GF-D8 (cell line): ENCODE results near the gene AP5Z1.

Experiments used
- DNase-seq: peaks from one replicate; lab custom pipeline; 2025; lab: John Stamatoyannopoulos, UW

The AP5Z1 gene

DNA sequence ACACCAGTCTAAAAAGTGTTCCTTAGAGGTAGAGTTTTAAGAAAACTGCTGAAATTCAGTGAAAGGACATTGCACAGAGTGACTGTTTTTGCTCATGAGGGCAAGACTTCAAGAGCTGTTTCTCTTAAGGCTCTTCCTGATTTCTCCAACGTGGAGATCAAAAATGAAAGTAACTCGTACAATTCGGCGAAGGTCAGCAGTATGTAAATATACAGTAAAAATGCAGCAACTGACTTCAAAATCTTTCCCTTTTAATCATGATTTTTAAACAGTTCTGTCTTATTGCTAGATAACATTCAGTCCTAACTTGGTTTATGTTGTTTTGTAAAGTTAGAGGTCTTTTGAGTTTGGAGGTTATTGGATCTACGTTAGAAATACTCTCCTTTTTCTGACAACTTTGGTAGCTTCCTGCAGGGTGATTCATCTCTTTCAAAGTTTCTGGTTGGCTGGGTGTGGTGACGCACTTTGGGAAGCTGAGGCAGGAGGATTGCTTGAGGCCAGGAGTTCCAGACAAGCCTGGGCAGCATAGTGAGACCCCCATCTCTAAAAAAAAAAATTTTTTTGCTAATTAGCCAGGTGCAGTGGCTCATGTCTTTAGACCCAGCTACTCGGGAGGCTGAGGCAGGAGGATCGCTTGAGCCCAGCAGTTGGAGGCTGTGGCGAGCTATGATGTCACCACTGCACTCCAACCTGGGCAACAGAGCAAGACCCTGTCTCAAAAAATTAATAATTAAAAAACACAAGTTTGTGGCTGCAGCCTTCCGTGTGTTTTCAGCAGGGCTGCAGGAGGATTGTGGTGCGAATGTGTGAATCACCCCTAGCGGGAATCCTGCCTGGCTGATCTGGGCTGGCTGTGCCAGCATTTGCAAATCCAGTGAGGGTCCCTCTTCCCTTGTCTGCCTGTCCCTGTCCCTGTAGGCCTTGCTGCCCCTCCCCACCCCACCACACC lies 29.2 kb upstream of the AP5Z1 start:
- DNase-seq, result no peak

DNA sequence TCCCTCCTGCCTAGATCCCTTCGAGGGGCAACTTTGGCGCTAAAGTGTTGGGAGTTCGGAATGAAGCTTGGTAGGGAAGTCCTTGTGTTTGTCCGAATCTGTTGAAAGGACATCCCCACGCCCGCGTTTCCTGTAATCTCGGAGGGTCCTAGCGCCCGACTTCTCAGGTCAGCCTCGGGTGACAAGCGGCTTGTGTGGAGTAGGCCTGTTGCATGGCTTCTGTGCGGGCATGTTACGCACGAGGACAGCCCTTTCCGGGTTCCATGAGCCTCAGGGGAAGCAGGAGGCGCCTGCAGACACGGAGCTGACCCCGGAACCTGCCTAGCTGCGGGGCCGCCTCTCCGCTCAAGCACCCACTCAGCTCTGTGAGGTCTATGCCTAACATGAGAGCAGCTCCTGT lies 28.4 kb upstream of the AP5Z1 start:
- DNase-seq, result no peak

GRCh38 chr7:4747746-4748145 lies 27.7 kb upstream of the AP5Z1 start:
- no peak for DNase-seq

DNA sequence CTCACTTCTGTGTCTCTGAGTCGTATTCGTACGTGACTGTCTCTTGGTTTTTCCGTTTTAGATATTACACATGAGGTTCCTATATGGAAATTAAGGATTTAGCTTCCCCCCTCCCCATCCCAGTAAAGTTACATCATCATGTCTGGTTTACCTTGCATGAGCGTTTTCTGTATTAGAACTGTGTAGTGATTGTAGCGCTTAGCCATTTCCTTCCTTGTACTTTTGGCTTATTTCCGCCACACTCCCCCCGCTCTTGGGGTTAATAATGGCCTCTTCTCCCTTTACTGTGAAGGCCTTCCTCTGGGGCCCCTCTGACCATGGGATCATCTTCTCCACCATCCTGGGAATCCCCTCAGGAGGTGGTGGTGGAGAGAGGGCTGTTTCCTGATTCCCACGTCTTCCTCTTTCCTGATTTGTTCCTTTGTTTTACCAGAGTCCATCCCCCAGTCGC lies 27.2 kb upstream of the AP5Z1 start:
- no peak for DNase-seq

DNA sequence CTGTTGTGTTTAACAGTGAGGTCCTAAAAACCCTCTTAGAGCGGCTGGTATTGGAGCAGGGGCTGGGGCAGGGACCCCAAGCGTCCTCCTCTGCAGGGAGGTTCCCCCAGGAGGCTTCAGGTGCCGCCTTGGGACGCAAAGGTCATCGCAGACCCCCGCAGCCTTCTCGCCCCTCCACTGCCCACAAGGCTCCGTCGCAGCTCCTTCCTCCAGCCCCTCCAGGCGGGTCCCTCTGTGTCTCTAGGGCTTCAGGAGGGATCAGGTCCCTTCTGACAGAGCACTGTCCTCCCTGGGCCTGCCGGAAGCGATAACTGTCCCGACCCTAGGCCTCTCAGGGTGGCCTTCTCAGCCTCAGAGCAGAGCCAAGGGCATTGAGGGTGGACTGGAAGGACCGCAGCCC lies 26.1 kb upstream of the AP5Z1 start:
- DNase-seq, result no peak

DNA sequence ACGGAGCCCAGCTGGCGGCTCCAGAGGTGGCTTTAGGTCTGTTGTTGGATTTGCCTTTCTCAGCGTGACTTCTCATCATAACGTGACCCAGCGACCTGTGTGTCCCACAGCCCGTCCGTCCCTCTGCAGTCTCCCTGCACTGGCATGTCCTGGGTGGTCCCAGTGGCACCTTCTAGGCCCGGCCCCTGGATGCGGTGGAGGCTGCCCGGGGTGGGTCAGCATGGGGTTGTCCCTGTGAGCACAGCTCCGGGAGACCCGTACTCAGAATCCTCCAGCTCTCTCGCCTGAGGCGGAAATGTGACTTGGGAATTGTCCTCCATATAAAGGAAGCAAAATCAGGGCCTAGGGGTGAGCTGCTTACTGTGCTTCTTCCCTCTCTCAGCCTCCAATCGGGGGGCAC lies 25.6 kb upstream of the AP5Z1 start:
- no peak for DNase-seq

- no peak for DNase-seq
These were observed 23.9 kb upstream of the AP5Z1 start for GRCh38 chr7:4751398-4751947.

DNA sequence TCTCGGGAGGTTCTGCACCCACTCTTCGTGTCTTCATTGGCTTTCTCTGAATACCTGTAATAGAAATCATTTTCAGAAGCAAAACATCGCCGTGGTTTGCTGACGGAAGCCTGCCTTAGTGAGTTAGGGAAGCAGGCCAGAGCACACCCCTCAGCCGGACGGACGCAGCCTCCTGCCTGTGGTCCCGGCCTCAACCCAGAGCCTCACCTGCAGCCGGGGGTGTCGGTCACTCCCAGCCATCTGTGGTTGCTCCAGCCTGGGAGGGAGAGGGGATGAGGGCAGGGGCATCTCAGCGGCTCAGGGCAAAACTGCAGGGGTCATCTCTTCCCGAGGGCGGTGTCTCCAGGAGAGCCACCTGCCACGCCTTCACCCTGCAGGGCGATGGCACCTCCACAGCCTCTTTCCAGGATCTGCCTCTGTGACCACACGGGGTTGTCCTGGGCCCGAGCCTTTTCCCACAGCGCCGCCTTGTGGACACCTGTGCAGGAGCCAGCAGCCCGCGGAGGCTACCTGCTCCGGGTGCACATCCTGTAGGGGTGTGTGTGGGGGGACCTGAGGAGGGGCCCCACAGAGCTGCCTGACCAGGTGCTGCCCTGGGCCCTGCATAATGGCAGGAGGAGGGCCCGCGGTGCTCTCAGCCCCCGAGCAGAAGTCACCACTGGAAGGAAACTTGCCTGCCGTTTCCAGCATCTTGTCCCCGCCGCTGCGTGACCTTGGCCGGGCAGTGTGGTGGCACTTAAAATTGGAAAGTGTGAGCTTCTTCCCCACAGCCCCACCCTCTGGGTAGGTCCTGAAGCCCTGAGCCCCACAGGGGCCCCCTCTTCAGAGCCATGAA lies 21.6 kb upstream of the AP5Z1 start:
- no peak for DNase-seq

GRCh38 chr7:4754433-4755010 lies 20.9 kb upstream of the AP5Z1 start:
- no peak for DNase-seq

- no peak for DNase-seq
These were observed 20.4 kb upstream of the AP5Z1 start for GRCh38 chr7:4755045-4755444.

GRCh38 chr7:4758111-4758510 lies 17.3 kb upstream of the AP5Z1 start:
- no peak for DNase-seq

GRCh38 chr7:4758791-4759190 lies 16.6 kb upstream of the AP5Z1 start:
- DNase-seq, result no peak

- no peak for DNase-seq
These were observed 16.2 kb upstream of the AP5Z1 start for GRCh38 chr7:4759211-4759610.

GRCh38 chr7:4760952-4761351 lies 14.5 kb upstream of the AP5Z1 start:
- no peak for DNase-seq

DNA sequence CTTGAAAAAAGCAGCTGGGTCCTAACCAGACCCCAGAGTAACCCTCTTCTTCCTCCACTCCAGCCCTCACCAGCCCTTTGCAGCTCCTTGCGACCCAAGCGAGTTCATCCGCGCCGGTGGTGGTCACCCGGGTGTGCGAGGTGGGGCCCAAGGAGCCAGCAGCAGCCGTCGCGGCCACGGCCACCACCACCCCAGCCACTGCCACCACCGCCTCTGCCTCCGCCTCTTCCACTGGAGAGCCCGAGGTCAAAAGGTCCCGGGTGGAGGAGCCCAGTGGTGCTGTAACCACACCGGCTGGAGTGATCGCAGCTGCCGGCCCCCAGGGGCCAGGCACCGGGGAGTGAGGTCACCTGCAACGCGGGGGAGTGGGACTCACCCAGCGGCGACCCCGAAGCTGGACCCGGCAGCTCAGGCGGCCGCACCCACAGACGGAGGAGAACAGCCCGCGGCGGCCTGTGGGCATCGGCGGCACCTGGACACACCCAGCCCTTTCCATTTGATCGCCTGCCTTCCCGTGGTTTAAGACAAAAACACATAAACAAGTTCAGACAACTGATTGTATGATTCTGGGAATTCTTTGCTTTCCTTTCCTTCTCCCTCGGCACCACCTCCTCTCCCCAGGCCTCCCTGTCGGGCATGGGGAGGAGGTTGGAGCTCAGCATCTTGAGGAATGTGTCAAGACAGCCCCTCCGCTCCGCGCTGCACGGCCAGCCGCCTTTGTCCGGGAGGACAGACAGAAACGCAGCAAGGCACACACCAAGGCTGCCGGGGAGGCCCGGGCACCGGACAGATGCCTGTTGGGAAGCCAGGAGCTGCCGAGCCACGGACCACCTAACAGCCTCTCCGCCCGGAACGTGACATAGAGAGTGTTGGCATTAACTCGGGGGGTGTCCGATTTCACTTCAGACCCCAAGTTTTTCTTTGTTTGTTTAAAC lies 13.0 kb upstream of the AP5Z1 start:
- DNase-seq, result no peak

DNA sequence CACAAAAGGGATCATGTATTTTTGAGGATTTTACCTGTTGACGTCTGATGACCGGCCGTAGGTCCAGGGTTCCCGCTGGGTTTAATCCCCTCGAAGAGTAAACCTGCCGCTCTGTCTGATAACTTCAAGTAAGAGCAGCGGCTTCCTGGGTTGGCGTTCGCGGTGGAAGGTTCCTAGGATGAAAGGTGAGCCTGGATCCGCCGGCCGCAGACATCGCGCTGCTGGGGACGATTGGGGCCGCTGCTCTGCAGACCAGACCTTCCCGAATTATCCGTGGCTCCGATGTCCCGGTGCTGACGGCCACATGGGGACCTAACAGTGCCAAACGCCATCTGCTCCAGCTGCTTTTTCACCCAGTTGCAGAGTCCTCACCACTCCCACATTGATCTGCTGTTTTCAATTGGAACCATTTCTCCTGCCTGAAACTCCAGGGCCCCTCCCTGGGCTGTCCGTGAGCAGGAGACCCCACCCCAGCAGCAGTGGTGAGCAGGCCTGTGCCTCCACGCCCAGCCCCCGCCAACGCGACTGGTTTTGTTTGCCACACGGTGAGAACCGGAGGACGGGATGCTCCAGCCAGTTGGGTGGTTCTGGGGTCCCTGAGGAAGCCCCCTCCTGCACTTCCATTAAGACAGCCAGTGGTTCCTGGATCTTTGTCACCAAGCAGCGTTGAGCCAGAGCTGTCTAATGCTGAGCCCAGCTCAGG lies 12.2 kb upstream of the AP5Z1 start:
- no peak for DNase-seq

- no peak for DNase-seq
These were observed 11.6 kb upstream of the AP5Z1 start for GRCh38 chr7:4763794-4764185.

GRCh38 chr7:4764402-4765007 lies 10.9 kb upstream of the AP5Z1 start:
- no peak for DNase-seq

GRCh38 chr7:4765776-4766490 lies 9.5 kb upstream of the AP5Z1 start:
- no peak for DNase-seq
